Fibroblast of villous mesenchyme (primary cell): ENCODE data around the gene SDS. TPM values are rescaled to one million over a fixed set of nuclear protein-coding genes. Genes with fewer than 3 reads are reported as not detected.

Experiments
- DNase-seq: peaks from one replicate; pipeline ENCODE4 v3.0.0-alpha.2; 2010; ENCODE audit warnings: low read depth
- H3K4me3 ChIP-seq: 2 replicates; pipeline ENCODE4 v1.5.1; 2011; ENCODE audit warnings: low read depth, mild to moderate bottlenecking, low read length
- CTCF ChIP-seq: IDR thresholded peaks from 2 replicates; pipeline ENCODE4 v1.5.1; 2012; ENCODE audit warnings: low read depth, mild to moderate bottlenecking, low read length; ENCODE audit not compliant: insufficient read depth
- total RNA-seq: library from RNA; depleted of rRNA; stranded (reverse); fragments of >200 nt; gene quantifications from 2 replicates; pipeline ENCODE4 v1.2.3, GENCODE V29; 2012

Gene SDS
- total RNA-seq, 1 donor = not detected

DNA sequence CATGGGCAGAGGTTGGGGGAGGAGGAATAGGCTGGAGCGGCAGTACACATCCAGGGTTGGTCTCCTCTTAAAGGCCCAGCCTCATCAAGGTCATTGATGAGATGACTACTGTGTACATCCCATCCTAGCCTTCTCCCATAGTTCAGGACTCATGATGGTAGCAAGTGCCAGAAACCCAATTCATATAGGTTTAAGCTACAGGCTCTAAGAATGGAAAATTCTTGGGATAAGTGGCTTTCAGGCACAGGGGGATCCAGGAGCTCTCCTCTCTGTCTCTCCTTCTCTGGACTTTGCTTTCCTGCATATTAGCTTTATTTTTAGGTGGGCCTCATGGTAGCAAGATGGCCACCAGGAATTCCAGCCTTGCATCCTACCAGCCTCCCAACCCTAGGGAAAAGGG is 24.8 kb upstream of the SDS start:
- no peak for DNase-seq
- no peak for TF ChIP-seq CTCF

DNA sequence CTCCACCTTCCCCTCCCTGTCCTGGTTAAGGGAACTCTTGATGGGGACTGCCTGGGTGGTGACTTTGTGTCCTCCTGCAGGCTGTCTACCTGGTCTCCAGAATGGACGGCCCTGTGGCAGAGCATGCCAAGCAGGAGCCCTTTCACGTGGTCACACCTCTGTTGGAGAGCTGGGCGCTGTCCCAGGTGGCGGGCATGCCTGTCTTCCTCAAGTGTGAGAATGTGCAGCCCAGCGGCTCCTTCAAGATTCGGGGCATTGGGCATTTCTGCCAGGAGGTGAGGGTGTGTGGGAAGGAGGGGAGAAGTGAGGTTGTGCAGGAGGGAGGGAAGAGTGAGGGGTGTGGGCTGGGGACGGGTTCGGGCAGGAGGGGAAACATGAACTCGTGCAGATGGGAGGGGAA is 24.2 kb upstream of the SDS start:
- no peak for TF ChIP-seq CTCF
- no peak overlapping the region for H3K4me3 ChIP-seq
- DNase-seq = no peak

More for the DNA sequence above, 24.8 kb upstream of the SDS start:
- H3K4me3 ChIP-seq = no peak overlapping the region

- TF ChIP-seq CTCF = no peak
- DNase-seq = no peak
Observed at GRCh38 chr12:113425960-113426453, 22.3 kb upstream of the SDS start.

GRCh38 chr12:113424915-113425823 is 21.5 kb upstream of the SDS start:
- H3K4me3 ChIP-seq = no peak overlapping the region
- peak; percentile 60 for DNase-seq
- peak; percentile 93 for TF ChIP-seq CTCF

More at GRCh38 chr12:113425960-113426453, 22.3 kb upstream of the SDS start:
- no peak overlapping the region for H3K4me3 ChIP-seq

DNA sequence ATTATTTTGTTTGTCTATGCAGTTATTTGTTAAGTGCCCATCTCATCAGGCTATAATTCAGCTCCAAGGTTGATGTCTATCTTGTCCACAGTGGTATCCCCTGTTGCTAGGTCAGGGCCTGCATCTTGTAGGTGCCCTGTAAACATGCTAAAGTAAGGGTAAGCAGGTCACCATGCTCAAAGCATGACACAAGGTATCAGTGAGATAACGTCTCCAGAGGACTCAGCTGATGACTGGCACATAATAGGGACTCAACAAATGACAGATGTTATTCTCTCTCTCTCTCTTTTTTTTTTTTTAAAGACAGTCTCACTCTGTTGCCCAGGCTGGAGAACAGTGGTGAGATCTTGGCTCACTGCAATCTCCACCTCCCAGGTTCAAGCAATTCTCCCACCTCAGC is 20.8 kb upstream of the SDS start:
- no peak for TF ChIP-seq CTCF
- DNase-seq = no peak
- no peak overlapping the region for H3K4me3 ChIP-seq

GRCh38 chr12:113422886-113423669 is 19.4 kb upstream of the SDS start:
- peak; percentile 13 for DNase-seq
- no peak for TF ChIP-seq CTCF
- H3K4me3 ChIP-seq = peak overlapping the region; percentile 64
